NCI-H2196 (cell line): ENCODE measurements around the gene BHLHA15.
"Not testable (repeated sequence)": the region's sequence is repeated elsewhere in the genome, so short reads cannot be mapped to it uniquely, and the experiment has no call there.

Experiments used
- DNase-seq: peaks from one replicate; lab custom pipeline; 2025; ENCODE audit not compliant: unreplicated experiment; lab: John Stamatoyannopoulos, UW

The BHLHA15 gene

GRCh38 chr7:98206451-98207330 is 4.5 kb upstream of the BHLHA15 start:
- DNase-seq: no peak

GRCh38 chr7:98209166-98209920 is 1.9 kb upstream of the BHLHA15 start:
- DNase-seq: no peak

GRCh38 chr7:98210513-98211220 is 572 bp upstream of the BHLHA15 start:
- peak; percentile 56 for DNase-seq

- no peak for DNase-seq
These were observed 665 bp downstream of the BHLHA15 start for GRCh38 chr7:98211676-98212531.

DNA sequence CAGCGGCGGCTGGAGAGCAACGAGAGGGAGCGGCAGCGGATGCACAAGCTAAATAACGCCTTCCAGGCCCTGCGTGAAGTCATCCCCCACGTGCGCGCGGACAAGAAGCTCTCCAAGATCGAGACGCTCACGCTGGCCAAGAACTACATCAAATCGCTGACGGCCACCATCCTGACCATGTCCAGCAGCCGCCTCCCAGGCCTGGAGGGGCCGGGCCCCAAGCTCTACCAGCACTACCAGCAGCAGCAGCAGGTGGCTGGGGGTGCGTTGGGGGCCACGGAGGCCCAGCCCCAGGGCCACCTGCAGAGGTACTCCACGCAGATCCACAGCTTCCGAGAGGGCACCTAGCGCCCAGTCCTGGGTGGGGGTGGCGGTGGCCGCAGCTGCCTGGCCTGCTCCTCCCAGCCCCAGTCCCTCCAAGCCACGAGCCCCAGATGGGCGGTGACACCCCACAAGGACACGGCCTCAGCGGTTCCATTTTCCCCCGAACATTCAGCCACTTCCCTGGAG is 1.3 kb downstream of the BHLHA15 start:
- no peak for DNase-seq

- no peak for DNase-seq
These were observed 2.2 kb downstream of the BHLHA15 start for GRCh38 chr7:98213296-98213887.

- no peak for DNase-seq
These were observed 2.9 kb downstream of the BHLHA15 start for GRCh38 chr7:98213888-98214810.

DNA sequence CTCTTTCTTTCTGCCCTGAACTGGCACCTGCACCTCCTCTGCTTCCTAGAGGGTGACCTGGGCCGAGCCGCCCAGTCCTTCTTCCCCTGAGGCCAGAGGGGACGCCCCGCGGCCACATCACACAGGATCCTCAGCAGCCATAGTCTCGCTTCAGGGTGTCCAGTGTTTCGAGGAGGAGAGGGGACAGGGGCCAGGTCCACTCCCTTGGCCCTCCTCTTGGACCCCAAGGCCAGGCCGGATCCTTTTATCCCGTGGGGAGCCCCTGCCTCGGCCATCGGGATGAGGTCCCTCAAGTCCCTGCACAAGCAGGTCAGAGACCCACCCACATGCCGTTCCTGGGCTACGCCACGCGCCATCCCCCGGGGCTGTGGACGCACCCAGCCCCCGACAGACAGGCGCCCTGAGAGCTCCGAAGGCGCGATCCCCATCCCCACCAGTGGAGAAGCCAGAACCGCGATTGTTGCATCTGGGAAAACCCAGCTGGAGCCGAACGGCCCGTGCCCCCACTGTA is 3.6 kb downstream of the BHLHA15 start:
- no peak for DNase-seq

- no peak for DNase-seq
These were observed 4.6 kb downstream of the BHLHA15 start for GRCh38 chr7:98215561-98216495.

- no peak for DNase-seq
These were observed 5.8 kb downstream of the BHLHA15 start for GRCh38 chr7:98216941-98217622.

- no peak for DNase-seq
These were observed 6.7 kb downstream of the BHLHA15 start for GRCh38 chr7:98217623-98218582.

DNA sequence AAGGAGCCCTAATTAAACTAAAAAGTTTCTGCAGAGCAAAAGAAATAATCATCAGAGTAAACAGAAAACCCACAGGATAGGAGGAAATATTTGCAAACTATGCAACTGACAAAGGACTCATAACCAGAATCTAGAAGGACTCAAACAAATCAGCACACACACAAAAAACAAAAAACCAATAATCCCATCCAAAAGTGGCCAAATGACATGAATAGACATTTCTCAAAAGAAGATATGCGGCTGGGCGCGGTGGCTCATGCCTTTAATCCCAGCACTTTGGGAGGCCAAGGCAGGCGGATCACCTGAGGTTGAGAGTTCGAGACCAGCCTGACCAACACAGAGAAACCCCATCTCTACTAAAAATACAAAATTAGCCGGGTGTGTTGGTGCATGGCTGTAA is 8.1 kb downstream of the BHLHA15 start:
- not testable (repeated sequence) for DNase-seq

DNA sequence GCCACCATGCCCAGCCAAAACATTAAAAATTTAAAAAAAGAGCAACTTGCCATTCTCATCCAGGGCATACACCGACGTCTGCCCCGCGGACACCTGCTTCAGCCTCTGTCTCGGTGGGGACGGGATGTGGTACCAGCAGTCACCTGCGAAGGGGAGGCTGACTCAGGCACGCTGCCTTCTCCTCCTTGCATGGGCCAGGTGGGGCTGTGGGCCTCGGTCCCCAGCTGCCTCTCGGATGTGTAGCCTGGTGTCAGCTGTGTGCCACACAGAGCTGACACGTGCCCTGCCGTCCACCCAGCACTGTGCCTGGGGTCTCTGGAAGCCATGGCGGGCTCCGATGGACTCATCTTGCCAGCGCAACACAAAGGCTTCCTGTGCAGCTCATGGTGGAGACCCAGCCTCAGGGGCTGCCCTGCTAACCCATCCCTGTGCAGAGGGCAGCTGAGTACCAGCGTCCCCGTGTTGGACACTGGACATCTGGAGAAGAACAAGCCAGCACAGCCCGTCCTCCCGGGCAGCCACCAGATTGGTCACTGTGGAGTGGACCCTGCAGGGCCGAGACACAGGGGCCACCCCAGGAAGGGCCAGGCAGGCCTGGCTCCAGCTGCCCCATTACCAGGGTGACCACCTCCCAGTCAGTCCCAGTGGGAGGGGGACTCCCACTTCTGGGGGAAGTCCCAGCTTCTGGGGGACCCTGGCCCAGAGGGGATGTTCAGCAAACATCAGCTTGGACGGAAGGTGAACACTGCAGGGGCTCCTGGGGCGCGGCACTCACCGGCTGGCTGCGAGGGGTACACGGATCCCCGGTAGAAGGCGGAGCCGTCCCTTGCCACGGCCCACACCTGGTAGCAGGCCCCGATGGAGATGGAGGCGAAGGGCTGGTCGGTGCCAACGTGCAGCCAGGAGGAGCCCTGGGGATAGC is 10.6 kb downstream of the BHLHA15 start:
- DNase-seq: no peak

DNA sequence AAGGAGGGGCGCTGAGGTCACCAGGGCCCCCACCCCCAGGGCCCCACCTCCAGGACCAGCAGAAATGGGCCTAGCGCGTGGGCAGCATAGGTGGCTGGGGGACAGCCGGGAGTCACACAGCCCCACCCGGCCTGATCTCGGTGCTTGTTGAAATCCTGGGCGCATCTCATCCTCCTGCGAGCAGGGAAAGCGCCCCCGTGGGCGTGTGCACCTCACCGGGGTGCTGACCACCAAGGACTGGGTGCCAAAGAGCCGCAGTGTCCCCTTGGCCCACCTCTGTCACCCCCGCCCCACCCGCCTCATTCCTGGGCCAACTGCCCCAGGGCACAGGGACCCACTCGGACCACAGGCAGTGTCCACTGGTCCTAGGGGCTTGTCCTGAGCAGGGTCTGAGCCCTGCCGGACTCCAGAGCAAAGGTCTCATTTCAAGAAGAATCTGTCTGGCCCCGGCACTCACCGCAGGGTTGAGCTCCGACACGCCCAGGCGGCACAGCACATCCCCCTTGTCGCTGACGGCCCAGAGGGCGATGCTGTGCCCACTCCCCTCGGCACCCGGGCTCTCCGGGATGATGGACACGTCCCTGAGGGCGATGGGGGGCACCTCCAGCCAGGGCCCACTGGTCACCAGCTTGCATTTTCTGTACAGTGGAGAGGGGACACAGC is 11.4 kb downstream of the BHLHA15 start:
- DNase-seq: no peak
